Breast epithelium (tissue), 4 donors: ENCODE measurements around the gene TMEM150C. TPM values are rescaled to one million over a fixed set of nuclear protein-coding genes. Genes with fewer than 3 reads are reported as not detected.

Experiments
- DNase-seq, 2 donors: peaks; one replicate each; pipeline ENCODE4 v3.0.0-alpha.2; 2019; ENCODE audit warnings: low spot score in 2 of 2
- H3K27ac ChIP-seq, 2 donors: fragments of 200-600 bp; sonication (generic) in 1 of 2; one replicate each; pipeline ENCODE4 v1.5.1; 2016 to 2019; ENCODE audit warnings: mild to moderate bottlenecking in 1 of 2
- H3K27me3 ChIP-seq, 2 donors: fragments of 200-600 bp; sonication (generic) in 1 of 2; one replicate each; pipeline versions ENCODE4 v1.5.1 to v1.6.0; 2017 to 2019; ENCODE audit warnings: control low read depth in 1 of 2, mild to moderate bottlenecking in 1 of 2
- H3K36me3 ChIP-seq: fragments of 200-600 bp; one replicate; pipeline ENCODE4 v1.5.1; 2019
- H3K4me1 ChIP-seq, 2 donors: fragments of 200-600 bp; sonication (generic); one replicate each; pipeline ENCODE4 v1.5.1; 2016 to 2019; ENCODE audit warnings: control low read depth in 1 of 2
- H3K4me3 ChIP-seq, 3 donors: fragments of 200-600 bp; sonication (generic); 1 replicate in 2 of 3; 2 replicates in 1 of 3; pipeline ENCODE4 v1.5.1; 2016 to 2019; ENCODE audit warnings: mild to moderate bottlenecking in 3 of 3, moderate library complexity in 2 of 3
- H3K9me3 ChIP-seq, 2 donors: fragments of 200-600 bp; sonication (generic) in 1 of 2; one replicate each; pipeline ENCODE4 v1.5.1; 2016 to 2019; ENCODE audit warnings: control low read depth in 1 of 2
- CTCF ChIP-seq, 3 donors: fragments of 450-650 bp; IDR thresholded peaks; one replicate each; pipeline ENCODE4 v1.5.1; 2016 to 2017; ENCODE audit warnings: antibody characterized with exemption in 3 of 3, mild to moderate bottlenecking in 3 of 3, moderate library complexity in 3 of 3
- POLR2A ChIP-seq: fragments of 450-650 bp; IDR thresholded peaks from one replicate; pipeline ENCODE4 v1.6.1; 2016; ENCODE audit warnings: antibody characterized with exemption, mild to moderate bottlenecking, moderate library complexity
- POLR2AphosphoS5 ChIP-seq, 3 donors: sonication (generic); formaldehyde crosslinking; IDR thresholded peaks; one replicate each; pipeline ENCODE4 v1.6.1; 2017; ENCODE audit warnings: antibody characterized with exemption in 3 of 3
- intact Hi-C: fragments of 100-400 bp; cut with DNase I; formaldehyde crosslinking; loops from one replicate; pipeline ENCODE4 v1.15.1; 2023; ENCODE audit warnings: low total_unique reads
- total RNA-seq, 3 donors: library from RNA; depleted of rRNA; stranded (reverse); fragments of >200 nt; gene quantifications; one replicate each; pipeline ENCODE4 v1.1.0, GENCODE V29; 2016

The TMEM150C gene
- total RNA-seq, 3 donors from 2014 or later: 38.3 to 52.1 (median 46.7) TPM

- intact Hi-C loops: no loop called here
- TF ChIP-seq POLR2AphosphoS5 (IDR thresholded peaks at IDR 0.05): no peak
- H3K4me1 ChIP-seq: no peaks in the 10 kb centered on the region
- H3K4me3 ChIP-seq: no peak overlapping the region
- no peaks in the 10 kb centered on the region for H3K27me3 ChIP-seq
- DNase-seq: no peak
- no peaks in the 10 kb centered on the region for H3K36me3 ChIP-seq
- H3K9me3 ChIP-seq: no peaks in the 10 kb centered on the region
- H3K27ac ChIP-seq: no peak overlapping the region
Observed at GRCh38 chr4:82510216-82510615, 51.6 kb downstream of the TMEM150C start.

- H3K27me3 ChIP-seq: no peaks in the 10 kb centered on the region
- no peak for DNase-seq
- TF ChIP-seq POLR2A: no peak
- no peak for TF ChIP-seq CTCF (IDR thresholded peaks at IDR 0.05)
- no peak for TF ChIP-seq POLR2AphosphoS5 (IDR thresholded peaks at IDR 0.05)
- H3K9me3 ChIP-seq: no peaks in the 10 kb centered on the region
- no peak overlapping the region for H3K4me3 ChIP-seq
- H3K27ac ChIP-seq: no peak overlapping the region
- intact Hi-C loops: no loop called here
- H3K4me1 ChIP-seq: no peaks in the 10 kb centered on the region
- no peaks in the 10 kb centered on the region for H3K36me3 ChIP-seq
Observed at GRCh38 chr4:82508806-82509428, 52.9 kb downstream of the TMEM150C start.

- H3K9me3 ChIP-seq: no peaks in the 10 kb centered on the region
- no peaks in the 10 kb centered on the region for H3K27me3 ChIP-seq
- intact Hi-C loops: no loop called here
- no peak for DNase-seq
- H3K4me1 ChIP-seq: no peaks in the 10 kb centered on the region
- H3K36me3 ChIP-seq: no peaks in the 10 kb centered on the region
- TF ChIP-seq POLR2A (no peak), POLR2AphosphoS5 (IDR thresholded peaks at IDR 0.05) (no peak), CTCF (IDR thresholded peaks at IDR 0.05) (no peak)
- no peak overlapping the region for H3K4me3 ChIP-seq
- no peak overlapping the region for H3K27ac ChIP-seq
Observed at GRCh38 chr4:82508011-82508410, 53.8 kb downstream of the TMEM150C start.

DNA sequence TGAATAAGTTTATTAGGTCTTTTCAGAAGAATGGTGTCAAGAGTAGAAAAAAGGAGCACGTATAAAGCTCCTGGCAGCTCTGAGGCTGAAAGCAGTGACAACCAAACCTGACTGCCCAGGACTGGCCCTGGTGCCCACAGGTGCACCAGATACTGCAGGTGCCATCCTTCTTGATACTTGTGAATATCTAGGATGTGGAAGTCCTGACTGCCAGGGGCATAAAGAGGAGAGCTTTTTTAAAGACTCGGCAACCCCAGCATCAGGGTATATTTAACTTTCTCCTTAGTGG, 60.7 kb downstream of the TMEM150C start:
- intact Hi-C loops: no loop called here

DNA sequence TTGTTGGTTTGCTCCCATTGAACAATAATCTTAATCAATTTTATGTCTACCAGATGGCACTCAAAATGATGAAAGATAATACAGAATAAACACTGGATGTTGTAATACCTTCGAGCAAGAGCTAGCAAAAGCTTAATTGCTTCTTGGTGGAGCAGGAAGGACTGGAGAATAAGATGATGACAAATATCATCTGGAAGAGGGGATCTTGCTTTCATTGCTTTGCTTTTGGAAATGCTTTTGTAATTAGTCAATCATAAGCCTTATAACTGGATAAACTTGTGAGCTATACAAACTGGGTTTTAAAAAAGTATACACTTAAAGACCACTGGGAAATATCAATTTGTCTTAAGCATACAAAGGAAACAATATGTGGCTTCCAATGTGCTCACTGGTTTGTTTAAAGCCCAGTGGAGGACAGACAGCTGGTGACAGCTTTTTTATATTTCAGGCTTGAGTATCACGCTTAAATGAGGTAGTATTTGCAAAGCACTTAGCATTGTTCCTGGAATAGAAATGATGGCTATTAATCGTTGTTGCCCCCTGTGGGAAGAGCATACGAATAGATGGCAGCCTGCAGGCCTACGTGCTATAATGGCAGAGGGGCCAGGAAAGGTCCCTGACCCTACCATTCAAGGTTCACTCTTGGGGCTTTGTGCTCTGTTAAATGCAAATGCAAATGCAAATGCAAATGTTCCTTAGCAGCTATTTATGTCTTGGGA, 61.2 kb downstream of the TMEM150C start:
- Histone ChIP-seq H3K27ac (no peak overlapping the region), H3K4me1 (no peaks in the 10 kb centered on the region), H3K27me3 (no peaks in the 10 kb centered on the region), H3K9me3 (no peaks in the 10 kb centered on the region), H3K4me3 (no peak overlapping the region), H3K36me3 (no peaks in the 10 kb centered on the region)
- intact Hi-C loops: no loop called here
- no peak for TF ChIP-seq POLR2A
- no peak for TF ChIP-seq CTCF (IDR thresholded peaks at IDR 0.05)
- TF ChIP-seq POLR2AphosphoS5 (IDR thresholded peaks at IDR 0.05): no peak
- DNase-seq: no peak

More for the DNA sequence above, 60.7 kb downstream of the TMEM150C start:
- Histone ChIP-seq H3K4me1 (no peaks in the 10 kb centered on the region), H3K9me3 (no peaks in the 10 kb centered on the region), H3K36me3 (no peaks in the 10 kb centered on the region), H3K27me3 (no peaks in the 10 kb centered on the region), H3K27ac (no peak overlapping the region), H3K4me3 (no peak overlapping the region)
- DNase-seq: no peak
- TF ChIP-seq POLR2A (no peak), POLR2AphosphoS5 (IDR thresholded peaks at IDR 0.05) (no peak), CTCF (IDR thresholded peaks at IDR 0.05) (no peak)
